Left lung (tissue), 10 donors: ENCODE data around the gene KDM4B. TPM values are rescaled to one million over a fixed set of nuclear protein-coding genes. Genes with fewer than 3 reads are reported as not detected.
A peak's percentile ranks its signal among the peaks of the same experiment; 100 is the strongest.

Source experiments
- ATAC-seq: fragments of 200-7000 bp; cut with Tn5 transposase; one replicate; pipeline ENCODE4 v1.9.1; 2020; ENCODE audit warnings: moderate library complexity
- DNase-seq, 4 donors: peaks; one replicate each; pipeline ENCODE4 v3.0.0-alpha.2; 2013 to 2020
- H3K27ac ChIP-seq, 2 donors: fragments of 200-600 bp; sonication (generic) in 1 of 2; one replicate each; pipeline versions ENCODE4 v1.5.0 to v1.8.0; 2020 to 2021
- H3K27me3 ChIP-seq, 2 donors: fragments of 200-600 bp; sonication (generic) in 1 of 2; one replicate each; pipeline versions ENCODE4 v1.5.0 to v1.8.0; 2020 to 2021
- H3K36me3 ChIP-seq, 2 donors: fragments of 200-600 bp; sonication (generic) in 1 of 2; one replicate each; pipeline versions ENCODE4 v1.5.0 to v1.8.0; 2020 to 2021
- H3K4me1 ChIP-seq, 2 donors: fragments of 200-600 bp; one replicate each; pipeline ENCODE4 v1.8.0; 2021
- H3K4me3 ChIP-seq, 2 donors: fragments of 200-600 bp; sonication (generic) in 1 of 2; one replicate each; pipeline versions ENCODE4 v1.5.0 to v1.8.0; 2020 to 2021; ENCODE audit warnings: mild to moderate bottlenecking in 1 of 2
- H3K9me3 ChIP-seq, 2 donors: fragments of 200-600 bp; sonication (generic) in 1 of 2; one replicate each; pipeline versions ENCODE4 v1.5.0 to v1.8.0; 2020 to 2021
- intact Hi-C, 2 donors: fragments of 100-400 bp; cut with DNase I; formaldehyde crosslinking; loops; one replicate each; pipeline versions ENCODE4 v1.11.2 to v1.14.2; 2022
- polyA plus RNA-seq, 6 donors: library from polyadenylated mRNA; unstranded; fragments of 120-200 nt; gene quantifications; one replicate each; pipeline ENCODE4 v1.2.1, GENCODE V29; 2013; ENCODE audit not compliant: insufficient read length in 6 of 6
- total RNA-seq, 2 donors: library from RNA; stranded (reverse); fragmentation: NEBNext Ultra II Directional; extraction: Animal tissue kit (Norgen Biotek cat#: 25700); gene quantifications; one replicate each; pipeline ENCODE4 v1.2.1, GENCODE V29; 2021
- TF ChIP-seq, protein P1 (sequence below), 2 donors: fragments of 200-600 bp; sonication (generic) in 1 of 2; IDR thresholded peaks; one replicate each; pipeline versions ENCODE4 v1.5.0 to v1.8.0; 2021; ENCODE audit warnings: antibody characterized with exemption in 2 of 2
- donor health status: DM: no; HTN: yes; CAD: no.
- donor health status: DM: no; HTN: no; CAD: no.

Gene KDM4B
- total and polyA plus RNA-seq, 8 donors = 24.6 to 42.1 (median 31.1) TPM

- H3K27ac ChIP-seq = peak overlapping the region; percentile 90 to 93
- H3K9me3 ChIP-seq = no peaks in the 10 kb centered on the region
- DNase-seq (peak; percentile 77 to 92 (median 87)), ATAC-seq (peak; percentile 83)
- TF ChIP-seq, protein P1, sequence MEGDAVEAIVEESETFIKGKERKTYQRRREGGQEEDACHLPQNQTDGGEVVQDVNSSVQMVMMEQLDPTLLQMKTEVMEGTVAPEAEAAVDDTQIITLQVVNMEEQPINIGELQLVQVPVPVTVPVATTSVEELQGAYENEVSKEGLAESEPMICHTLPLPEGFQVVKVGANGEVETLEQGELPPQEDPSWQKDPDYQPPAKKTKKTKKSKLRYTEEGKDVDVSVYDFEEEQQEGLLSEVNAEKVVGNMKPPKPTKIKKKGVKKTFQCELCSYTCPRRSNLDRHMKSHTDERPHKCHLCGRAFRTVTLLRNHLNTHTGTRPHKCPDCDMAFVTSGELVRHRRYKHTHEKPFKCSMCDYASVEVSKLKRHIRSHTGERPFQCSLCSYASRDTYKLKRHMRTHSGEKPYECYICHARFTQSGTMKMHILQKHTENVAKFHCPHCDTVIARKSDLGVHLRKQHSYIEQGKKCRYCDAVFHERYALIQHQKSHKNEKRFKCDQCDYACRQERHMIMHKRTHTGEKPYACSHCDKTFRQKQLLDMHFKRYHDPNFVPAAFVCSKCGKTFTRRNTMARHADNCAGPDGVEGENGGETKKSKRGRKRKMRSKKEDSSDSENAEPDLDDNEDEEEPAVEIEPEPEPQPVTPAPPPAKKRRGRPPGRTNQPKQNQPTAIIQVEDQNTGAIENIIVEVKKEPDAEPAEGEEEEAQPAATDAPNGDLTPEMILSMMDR (IDR thresholded peaks at IDR 0.05) = peak in 1 of 2 donors; percentile 46
- H3K27me3 ChIP-seq = no peaks in the 10 kb centered on the region
- H3K4me3 ChIP-seq = peak overlapping the region in 1 of 2 donors; percentile 16
- H3K36me3 ChIP-seq = peaks cover 0 to 3% of the 10 kb centered on the region in 2 donors
- intact Hi-C loops = no loop called here
- peaks cover 43 to 100% of the 10 kb centered on the region in 2 donors for H3K4me1 ChIP-seq
Measured at GRCh38 chr19:4976401-4977298, 7.7 kb downstream of the KDM4B start.

GRCh38 chr19:4977299-4978174 lies 8.6 kb downstream of the KDM4B start:
- H3K27ac ChIP-seq = peak overlapping the region; percentile 90 to 93
- H3K36me3 ChIP-seq = peaks cover 0 to 3% of the 10 kb centered on the region in 2 donors
- no peaks in the 10 kb centered on the region for H3K9me3 ChIP-seq
- DNase-seq = peak in 1 of 4 donors; percentile 24
- peak; percentile 20 for ATAC-seq
- H3K27me3 ChIP-seq = no peaks in the 10 kb centered on the region
- H3K4me1 ChIP-seq = peaks cover 38 to 92% of the 10 kb centered on the region in 2 donors
- H3K4me3 ChIP-seq = no peak overlapping the region
- TF ChIP-seq, protein P1 (IDR thresholded peaks at IDR 0.05) = no peak
- intact Hi-C loops = no loop called here

- H3K27me3 ChIP-seq = no peaks in the 10 kb centered on the region
- ATAC-seq = no peak
- H3K36me3 ChIP-seq = peaks cover 0 to 8% of the 10 kb centered on the region in 2 donors
- H3K4me1 ChIP-seq = peaks cover 33 to 84% of the 10 kb centered on the region in 2 donors
- peak overlapping the region in 1 of 2 donors; percentile 61 for H3K27ac ChIP-seq
- H3K9me3 ChIP-seq = no peaks in the 10 kb centered on the region
- no peak overlapping the region for H3K4me3 ChIP-seq
- DNase-seq = no peak
- TF ChIP-seq, protein P1 (IDR thresholded peaks at IDR 0.05) = no peak
- intact Hi-C loops = no loop called here
Measured at GRCh38 chr19:4979211-4979807, 10.4 kb downstream of the KDM4B start.

GRCh38 chr19:4980067-4980466 lies 11.2 kb downstream of the KDM4B start:
- no peaks in the 10 kb centered on the region for H3K9me3 ChIP-seq
- no peak overlapping the region for H3K4me3 ChIP-seq
- peaks cover 0 to 8% of the 10 kb centered on the region in 2 donors for H3K36me3 ChIP-seq
- no peak for ATAC-seq
- DNase-seq = no peak
- H3K4me1 ChIP-seq = peaks cover 33 to 80% of the 10 kb centered on the region in 2 donors
- TF ChIP-seq, protein P1 (IDR thresholded peaks at IDR 0.05) = no peak
- intact Hi-C loops = no loop called here
- no peak overlapping the region for H3K27ac ChIP-seq
- H3K27me3 ChIP-seq = no peaks in the 10 kb centered on the region
